Caco-2 (cell line): ENCODE data around the gene MTHFSD. TPM values are rescaled to one million over a fixed set of nuclear protein-coding genes. Genes with fewer than 3 reads are reported as not detected.
A peak's percentile ranks its signal among the peaks of the same experiment; 100 is the strongest.

Source experiments
- BruUV-seq: library from RNA; stranded (reverse); fragments of 400-500 nt; replicated peaks from 2 replicates; lab custom pipeline; 2021; lab: Mats Ljungman, UMichigan
- CTCF ChIA-PET: fragments of 300-600 bp; sonication (Branson Sonifier 250); formaldehyde crosslinking; loops from one replicate; lab custom pipeline; 2022; ENCODE audit warnings: antibody characterized with exemption; lab: Charles Lee
- POLR2A ChIA-PET: fragments of 300-600 bp; sonication (Branson Sonifier 250); formaldehyde crosslinking; loops from one replicate; lab custom pipeline; 2022; ENCODE audit warnings: antibody characterized with exemption; lab: Charles Lee
- DNase-seq, 2 experiments: peaks; one replicate each; pipeline versions ENCODE4 v3.0.0 to v3.0.0-alpha.2; 2020 to 2022
- H3K27me3 ChIP-seq: replicated peaks from 2 replicates; pipeline ENCODE4 v1.6.0; 2011; ENCODE audit warnings: low read length; ENCODE audit not compliant: control insufficient read depth, insufficient read depth
- H3K36me3 ChIP-seq: 2 replicates; pipeline ENCODE4 v1.5.1; 2011; ENCODE audit warnings: low read length; ENCODE audit not compliant: control insufficient read depth, insufficient read depth
- H3K4me1 ChIP-seq: fragments of 250-450 bp; sonication (Bioruptor Pico); 2 replicates; pipeline ENCODE4 v1.5.1; 2020; ENCODE audit warnings: mild to moderate bottlenecking
- H3K4me3 ChIP-seq: 2 replicates; pipeline ENCODE4 v1.5.1; 2011; ENCODE audit warnings: low read depth, mild to moderate bottlenecking, control low read depth, low read length
- H3K9me3 ChIP-seq: fragments of 250-450 bp; sonication (Bioruptor Pico); 2 replicates; pipeline ENCODE4 v1.5.1; 2020; ENCODE audit warnings: mild to moderate bottlenecking, moderate library complexity
- H3K27ac Mint-ChIP-seq: one replicate; pipeline ENCODE4 v1.8.0; 2022; ENCODE audit warnings: mixed read lengths; ENCODE audit not compliant: unreplicated experiment
- H3K27me3 Mint-ChIP-seq: one replicate; pipeline ENCODE4 v1.8.0; 2022; ENCODE audit warnings: mixed read lengths; ENCODE audit not compliant: insufficient read depth, unreplicated experiment
- H3K36me3 Mint-ChIP-seq: one replicate; pipeline ENCODE4 v1.8.0; 2022; ENCODE audit warnings: mild to moderate bottlenecking, mixed read lengths; ENCODE audit not compliant: insufficient read depth, unreplicated experiment
- H3K4me1 Mint-ChIP-seq: one replicate; pipeline ENCODE4 v1.8.0; 2022; ENCODE audit warnings: low read depth, mixed read lengths; ENCODE audit not compliant: unreplicated experiment
- H3K4me3 Mint-ChIP-seq: one replicate; pipeline ENCODE4 v1.8.0; 2022; ENCODE audit warnings: mild to moderate bottlenecking, moderate library complexity, mixed read lengths; ENCODE audit not compliant: unreplicated experiment
- H3K9me3 Mint-ChIP-seq: one replicate; pipeline ENCODE4 v1.8.0; 2022; ENCODE audit warnings: mixed read lengths; ENCODE audit not compliant: unreplicated experiment
- CTCF ChIP-seq, 2 experiments: fragments of 200-600 bp in 1 of 2; IDR thresholded peaks; 1 replicate in 1 of 2; 2 replicates in 1 of 2; pipeline versions ENCODE4 v1.5.1 to v1.8.0; 2011 to 2022; ENCODE audit warnings: antibody characterized with exemption in 1 of 2, control low read depth in 1 of 2, inconsistent platforms in 1 of 2, low read depth in 1 of 2, low read length in 1 of 2, mild to moderate bottlenecking in 1 of 2, moderate library complexity in 1 of 2; ENCODE audit not compliant: insufficient read depth in 1 of 2, severe bottlenecking in 1 of 2, unreplicated experiment in 1 of 2
- intact Hi-C: fragments of 100-400 bp; cut with micrococcal nuclease; formaldehyde crosslinking; loops from one replicate; pipeline ENCODE4 v1.10.0; 2022; ENCODE audit not compliant: unreplicated experiment
- total RNA-seq: library from RNA; stranded (reverse); gene quantifications from 2 replicates; pipeline ENCODE4 v1.2.3, GENCODE V29; 2022

The MTHFSD gene
- total RNA-seq, 1 experiment from 2014 or later = 33.0 TPM

GRCh38 chr16:86578061-86578599, 23.1 kb upstream of the MTHFSD start, which contains the start of gene FOXL1:
FOXL1 (plus strand) TSS chr16:86578549; CDS start chr16:86578724, 175 bp downstream.
- Mint-ChIP-seq H3K27ac (no peak within 1 kb of the TSS), H3K27me3 (peaks cover 22% of the 10 kb centered on the region), H3K4me1 (peaks cover 10% of the 10 kb centered on the region), H3K36me3 (peaks cover 10% of the 10 kb centered on the region), H3K9me3 (no peaks in the 10 kb centered on the region), H3K4me3 (no peak within 1 kb of the TSS)
- no TSS peak for BruUV-seq
- no peak within 1 kb of the TSS for H3K4me3 ChIP-seq
- ChIA-PET POLR2A (no interaction called here), CTCF (no interaction called here)
- intact Hi-C loops = loop anchor here (5.0 kb wide), 2 partner anchors 254 to 484 kb away; no protein-coding TSS in a partner anchor
- H3K36me3 ChIP-seq = no peaks in the 10 kb centered on the region
- H3K9me3 ChIP-seq = no peaks in the 10 kb centered on the region
- peaks cover 12% of the 10 kb centered on the region; the same call in 1 of the 2 replicates for H3K4me1 ChIP-seq
- no peak for TF ChIP-seq CTCF (IDR thresholded peaks at IDR 0.05; ENCODE audit: insufficient read depth in 1 of 2, low read depth in 1 of 2, low read length in 1 of 2, severe bottlenecking in 1 of 2, unreplicated experiment in 1 of 2)
- no peak for DNase-seq
- no peaks in the 10 kb centered on the region for H3K27me3 ChIP-seq

- CTCF ChIA-PET = no interaction called here
- Mint-ChIP-seq H3K4me3 (peak overlapping the region; percentile 98), H3K36me3 (peaks cover 10% of the 10 kb centered on the region), H3K4me1 (peaks cover 12% of the 10 kb centered on the region), H3K27me3 (peaks cover 22% of the 10 kb centered on the region), H3K9me3 (no peaks in the 10 kb centered on the region), H3K27ac (no peak overlapping the region)
- Histone ChIP-seq H3K9me3 (no peaks in the 10 kb centered on the region), H3K4me3 (no peak overlapping the region), H3K27me3 (no peaks in the 10 kb centered on the region), H3K4me1 (peaks cover 12% of the 10 kb centered on the region; the same call in 1 of the 2 replicates), H3K36me3 (no peaks in the 10 kb centered on the region)
- BruUV-seq = no TSS peak
- POLR2A ChIA-PET = no interaction called here
- DNase-seq = no peak
- TF ChIP-seq CTCF (IDR thresholded peaks at IDR 0.05; ENCODE audit: insufficient read depth in 1 of 2, low read depth in 1 of 2, low read length in 1 of 2, severe bottlenecking in 1 of 2, unreplicated experiment in 1 of 2) = no peak
- intact Hi-C loops = loop anchor here (5.0 kb wide), 2 partner anchors 255 to 485 kb away; no protein-coding TSS in a partner anchor
Measured at GRCh38 chr16:86577314-86577971, 22.4 kb upstream of the MTHFSD start.

- Mint-ChIP-seq H3K4me1 (peaks cover 12% of the 10 kb centered on the region), H3K36me3 (peaks cover 10% of the 10 kb centered on the region), H3K9me3 (no peaks in the 10 kb centered on the region), H3K4me3 (peak overlapping the region; percentile 98), H3K27ac (peak overlapping the region; percentile 85), H3K27me3 (peaks cover 21% of the 10 kb centered on the region)
- peak in 1 of 2 experiments; percentile 27 for DNase-seq
- ChIA-PET CTCF (interaction anchor here (0.5 to 1.2 kb wide), 21 partner anchors 12 to 702 kb away, joined by 3 to 13 read pairs (median 6); no protein-coding TSS in a partner anchor), POLR2A (interaction anchor here (0.7 kb wide), 1 partner anchor 378 kb away, joined by 6 read pairs; no protein-coding TSS in a partner anchor)
- peak overlapping the region; percentile 49 for H3K4me3 ChIP-seq
- no TSS peak for BruUV-seq
- no peaks in the 10 kb centered on the region for H3K27me3 ChIP-seq
- peaks cover 12% of the 10 kb centered on the region; the same call in 1 of the 2 replicates for H3K4me1 ChIP-seq
- no peak for TF ChIP-seq CTCF (IDR thresholded peaks at IDR 0.05; ENCODE audit: insufficient read depth in 1 of 2, low read depth in 1 of 2, low read length in 1 of 2, severe bottlenecking in 1 of 2, unreplicated experiment in 1 of 2)
- H3K9me3 ChIP-seq = no peaks in the 10 kb centered on the region
- H3K36me3 ChIP-seq = no peaks in the 10 kb centered on the region
- intact Hi-C loops = loop anchor here (5.0 kb wide), 2 partner anchors 256 to 486 kb away; no protein-coding TSS in a partner anchor
Measured at GRCh38 chr16:86576591-86577313, 21.7 kb upstream of the MTHFSD start.
